ENCODE results near the gene ADRM1. TPM values are rescaled to one million over a fixed set of nuclear protein-coding genes. Genes with fewer than 3 reads are reported as not detected.

Gene ADRM1
- total RNA-seq, 2 experiments from 2014 or later: 87.0 to 128 TPM

- intact Hi-C loops (cut with micrococcal nuclease; ENCODE audit: unreplicated experiment): no loop called here
- peaks cover 10% of the 10 kb centered on the region for H3K79me2 ChIP-seq (ENCODE audit: insufficient read depth, low read depth, low read length)
- peaks cover 3% of the 10 kb centered on the region for H3K4me1 ChIP-seq (ENCODE audit: insufficient read depth, low read length, poor library complexity, severe bottlenecking)
- no peak overlapping the region for H2AFZ ChIP-seq (ENCODE audit: low read length)
- BruUV-seq (replicated peaks): no TSS peak
- POLR2A ChIA-PET: interaction anchor here (0.8 kb wide), 1 partner anchor 29 kb away, joined by 4 read pairs; no protein-coding TSS in a partner anchor
- CTCF ChIA-PET (ENCODE audit: unreplicated experiment): no interaction called here
- no peak overlapping the region for H3K4me2 ChIP-seq (ENCODE audit: low read length)
- peaks cover 63% of the 10 kb centered on the region for H3K36me3 ChIP-seq (ENCODE audit: insufficient read depth, low read length)
- H4K20me1 ChIP-seq (ENCODE audit: insufficient read depth, low read length): no peaks in the 10 kb centered on the region
- TF ChIP-seq EZH2phosphoT487 (IDR thresholded peaks at IDR 0.05; ENCODE audit: borderline replicate concordance, low read depth, low read length) (no peak), CTCF (conservative IDR thresholded peaks at IDR 0.05; ENCODE audit: low read length) (0 out of 2 replicates have a peak, but pooled peaks have one; percentile 23)
- H3K4me3 ChIP-seq (ENCODE audit: low read depth, low read length, poor library complexity, severe bottlenecking): no peak overlapping the region
- no peaks in the 10 kb centered on the region for H3K9me3 ChIP-seq (ENCODE audit: low read length)
- no peak overlapping the region for H3K27ac ChIP-seq (ENCODE audit: low read depth, low read length, poor library complexity, severe bottlenecking)
- H3K9me2 ChIP-seq (ENCODE audit: insufficient read depth, low read length): no peaks in the 10 kb centered on the region
- DNase-seq (ENCODE audit: low spot score): no peak
Measured at GRCh38 chr20:62309947-62310756, 7.4 kb downstream of the ADRM1 start.

DNA sequence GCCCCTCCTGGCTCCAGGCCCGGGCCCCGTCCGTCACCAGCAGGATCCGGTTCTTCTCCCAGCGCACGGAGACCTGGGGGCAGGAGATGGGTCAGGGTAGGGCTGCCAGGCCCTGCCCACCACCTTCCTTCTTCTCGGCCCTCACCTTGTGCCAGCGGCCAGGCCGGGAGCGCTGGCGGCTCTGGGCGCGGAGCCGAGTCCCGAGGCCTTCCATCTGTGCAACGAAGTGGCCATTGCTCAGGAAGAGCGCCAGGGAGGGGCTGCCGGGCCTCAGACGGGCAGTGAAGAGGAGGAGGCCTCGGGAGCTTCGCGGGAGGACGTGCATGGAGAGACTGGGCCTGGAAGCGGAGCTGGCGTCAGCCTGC lies 7.9 kb downstream of the ADRM1 start:
- CTCF ChIA-PET (ENCODE audit: unreplicated experiment): no interaction called here
- no TSS peak for BruUV-seq (replicated peaks)

More for the DNA sequence above, 7.9 kb downstream of the ADRM1 start:
- Histone ChIP-seq H3K4me2 (ENCODE audit: low read length) (no peak overlapping the region), H2AFZ (ENCODE audit: low read length) (no peak overlapping the region), H3K79me2 (ENCODE audit: insufficient read depth, low read depth, low read length) (peaks cover 4% of the 10 kb centered on the region; the same call in 1 of the 2 replicates), H4K20me1 (ENCODE audit: insufficient read depth, low read length) (no peaks in the 10 kb centered on the region), H3K36me3 (ENCODE audit: insufficient read depth, low read length) (peaks cover 61% of the 10 kb centered on the region), H3K4me3 (ENCODE audit: low read depth, low read length, poor library complexity, severe bottlenecking) (no peak overlapping the region), H3K4me1 (ENCODE audit: insufficient read depth, low read length, poor library complexity, severe bottlenecking) (no peaks in the 10 kb centered on the region), H3K9me3 (ENCODE audit: low read length) (no peaks in the 10 kb centered on the region), H3K27ac (ENCODE audit: low read depth, low read length, poor library complexity, severe bottlenecking) (no peak overlapping the region), H3K9me2 (ENCODE audit: insufficient read depth, low read length) (no peaks in the 10 kb centered on the region)
- no peak for DNase-seq (ENCODE audit: low spot score)
- POLR2A ChIA-PET: no interaction called here
- intact Hi-C loops (cut with micrococcal nuclease; ENCODE audit: unreplicated experiment): no loop called here
- TF ChIP-seq EZH2phosphoT487 (IDR thresholded peaks at IDR 0.05; ENCODE audit: borderline replicate concordance, low read depth, low read length) (no peak), CTCF (conservative IDR thresholded peaks at IDR 0.05; ENCODE audit: low read length) (no peak)

Measured in OCI-LY7 (cell line).